ENCODE data around the gene YPEL2. TPM values are rescaled to one million over a fixed set of nuclear protein-coding genes. Genes with fewer than 3 reads are reported as not detected.

Gene YPEL2
- total and polyA plus RNA-seq, 2 donors (not counting 1 experiment from before 2014, with no cell fraction given): 4.8 to 7.8 TPM

GRCh38 chr17:59374612-59375011 lies 43.2 kb downstream of the YPEL2 start:
- H3K4me1 ChIP-seq (ENCODE audit: control insufficient read depth, extremely low read depth, insufficient read depth, low read length): peaks cover 18% of the 10 kb centered on the region
- no peaks in the 10 kb centered on the region for H3K79me2 ChIP-seq (ENCODE audit: control insufficient read depth, insufficient read depth, low read length)
- H3K36me3 ChIP-seq (ENCODE audit: control insufficient read depth, insufficient read depth, low read length): no peaks in the 10 kb centered on the region
- H3K4me3 ChIP-seq (replicated peaks in 1 of 4; ENCODE audit: control extremely low read depth in 1 of 4, insufficient read depth in 1 of 4, low read depth in 3 of 4, low read length in 4 of 4): no peak overlapping the region
- no peak overlapping the region for H2AFZ ChIP-seq (ENCODE audit: low read length)
- H3K9me3 ChIP-seq (ENCODE audit: control insufficient read depth, insufficient read depth, low read depth, low read length): no peaks in the 10 kb centered on the region
- H3K27me3 ChIP-seq (ENCODE audit: control insufficient read depth, insufficient read depth, low read length): no peaks in the 10 kb centered on the region
- DNase-seq (ENCODE audit: low read depth in 2 of 2): no peak
- H3K27ac ChIP-seq (ENCODE audit: insufficient read depth, low read length): no peak overlapping the region
- no peak overlapping the region for H3K4me2 ChIP-seq (ENCODE audit: extremely low read depth, insufficient read depth, low read length)
- H4K20me1 ChIP-seq (ENCODE audit: control insufficient read depth, extremely low read depth, insufficient read depth, low read length): no peaks in the 10 kb centered on the region
- no peak overlapping the region for H3K9ac ChIP-seq (ENCODE audit: insufficient read depth, low read length)
- TF ChIP-seq CTCF (conservative IDR thresholded peaks at IDR 0.05 in 1 of 2, IDR thresholded peaks at IDR 0.05 in 1 of 2; ENCODE audit: low read depth in 1 of 2, low read length in 2 of 2): no peak
- TF ChIP-seq EZH2 (IDR thresholded peaks at IDR 0.05; ENCODE audit: low read length, missing control alignments): no peak

GRCh38 chr17:59375857-59376256 lies 44.4 kb downstream of the YPEL2 start:
- Histone ChIP-seq H3K4me3 (replicated peaks in 1 of 4; ENCODE audit: control extremely low read depth in 1 of 4, insufficient read depth in 1 of 4, low read depth in 3 of 4, low read length in 4 of 4) (no peak overlapping the region), H4K20me1 (ENCODE audit: control insufficient read depth, extremely low read depth, insufficient read depth, low read length) (no peaks in the 10 kb centered on the region), H3K4me2 (ENCODE audit: extremely low read depth, insufficient read depth, low read length) (no peak overlapping the region), H3K9ac (ENCODE audit: insufficient read depth, low read length) (no peak overlapping the region), H3K9me3 (ENCODE audit: control insufficient read depth, insufficient read depth, low read depth, low read length) (no peaks in the 10 kb centered on the region), H2AFZ (ENCODE audit: low read length) (no peak overlapping the region), H3K27me3 (ENCODE audit: control insufficient read depth, insufficient read depth, low read length) (no peaks in the 10 kb centered on the region), H3K4me1 (ENCODE audit: control insufficient read depth, extremely low read depth, insufficient read depth, low read length) (peaks cover 18% of the 10 kb centered on the region), H3K27ac (ENCODE audit: insufficient read depth, low read length) (no peak overlapping the region), H3K36me3 (ENCODE audit: control insufficient read depth, insufficient read depth, low read length) (no peaks in the 10 kb centered on the region), H3K79me2 (ENCODE audit: control insufficient read depth, insufficient read depth, low read length) (no peaks in the 10 kb centered on the region)
- TF ChIP-seq EZH2 (IDR thresholded peaks at IDR 0.05; ENCODE audit: low read length, missing control alignments): no peak
- no peak for TF ChIP-seq CTCF (conservative IDR thresholded peaks at IDR 0.05 in 1 of 2, IDR thresholded peaks at IDR 0.05 in 1 of 2; ENCODE audit: low read depth in 1 of 2, low read length in 2 of 2)
- DNase-seq (ENCODE audit: low read depth in 2 of 2): no peak

- Histone ChIP-seq H3K79me2 (ENCODE audit: control insufficient read depth, insufficient read depth, low read length) (no peaks in the 10 kb centered on the region), H2AFZ (ENCODE audit: low read length) (no peak overlapping the region), H3K9ac (ENCODE audit: insufficient read depth, low read length) (no peak overlapping the region), H3K27me3 (ENCODE audit: control insufficient read depth, insufficient read depth, low read length) (no peaks in the 10 kb centered on the region), H3K9me3 (ENCODE audit: control insufficient read depth, insufficient read depth, low read depth, low read length) (no peaks in the 10 kb centered on the region), H3K36me3 (ENCODE audit: control insufficient read depth, insufficient read depth, low read length) (no peaks in the 10 kb centered on the region), H4K20me1 (ENCODE audit: control insufficient read depth, extremely low read depth, insufficient read depth, low read length) (no peaks in the 10 kb centered on the region), H3K4me3 (replicated peaks in 1 of 4; ENCODE audit: control extremely low read depth in 1 of 4, insufficient read depth in 1 of 4, low read depth in 3 of 4, low read length in 4 of 4) (no peak overlapping the region), H3K4me1 (ENCODE audit: control insufficient read depth, extremely low read depth, insufficient read depth, low read length) (peaks cover 14% of the 10 kb centered on the region), H3K27ac (ENCODE audit: insufficient read depth, low read length) (no peak overlapping the region), H3K4me2 (ENCODE audit: extremely low read depth, insufficient read depth, low read length) (no peak overlapping the region)
- TF ChIP-seq EZH2 (IDR thresholded peaks at IDR 0.05; ENCODE audit: low read length, missing control alignments): no peak
- no peak for TF ChIP-seq CTCF (conservative IDR thresholded peaks at IDR 0.05 in 1 of 2, IDR thresholded peaks at IDR 0.05 in 1 of 2; ENCODE audit: low read depth in 1 of 2, low read length in 2 of 2)
- DNase-seq (ENCODE audit: low read depth in 2 of 2): no peak
Measured at GRCh38 chr17:59376506-59376905, 45.1 kb downstream of the YPEL2 start.
